Ishikawa (cell line): ENCODE results near the gene CTSW.
A peak's percentile ranks its signal among the peaks of the same experiment; 100 is the strongest.

Source experiments
- CEBPB ChIP-seq: IDR thresholded peaks from 2 replicates; pipeline ENCODE4 v1.6.1; 2012
- EP300 ChIP-seq: IDR thresholded peaks from 2 replicates; pipeline ENCODE4 v1.6.1; 2012; ENCODE audit warnings: borderline replicate concordance
- MAX ChIP-seq: IDR thresholded peaks from 2 replicates; pipeline ENCODE4 v1.6.1; 2012
- RAD21 ChIP-seq: IDR thresholded peaks from 2 replicates; pipeline ENCODE4 v1.6.1; 2012; ENCODE audit warnings: low read depth
- REST ChIP-seq: IDR thresholded peaks from 2 replicates; pipeline ENCODE4 v1.6.1; 2012; ENCODE audit warnings: low read depth, mild to moderate bottlenecking

- no peak for TF ChIP-seq RAD21
- no peak for TF ChIP-seq REST
- TF ChIP-seq CEBPB = no peak
- peak; percentile 68 for TF ChIP-seq EP300
- TF ChIP-seq MAX = no peak; the same call in 1 of the 2 replicates
Observed at GRCh38 chr11:65859095-65859811, 20.4 kb upstream of the CTSW start.
